VCaP (cell line): Measurements from ENCODE around the gene FAM200B.

ENCODE experiments used
- H3K27ac ChIP-seq: fragments of 450-650 bp; 2 replicates; pipeline ENCODE4 v1.5.1; 2017
- CTCF ChIP-seq: fragments of 450-650 bp; conservative IDR thresholded peaks from 2 replicates; pipeline ENCODE4 v1.5.1; 2017; ENCODE audit warnings: mild to moderate bottlenecking, moderate library complexity

The FAM200B gene

DNA sequence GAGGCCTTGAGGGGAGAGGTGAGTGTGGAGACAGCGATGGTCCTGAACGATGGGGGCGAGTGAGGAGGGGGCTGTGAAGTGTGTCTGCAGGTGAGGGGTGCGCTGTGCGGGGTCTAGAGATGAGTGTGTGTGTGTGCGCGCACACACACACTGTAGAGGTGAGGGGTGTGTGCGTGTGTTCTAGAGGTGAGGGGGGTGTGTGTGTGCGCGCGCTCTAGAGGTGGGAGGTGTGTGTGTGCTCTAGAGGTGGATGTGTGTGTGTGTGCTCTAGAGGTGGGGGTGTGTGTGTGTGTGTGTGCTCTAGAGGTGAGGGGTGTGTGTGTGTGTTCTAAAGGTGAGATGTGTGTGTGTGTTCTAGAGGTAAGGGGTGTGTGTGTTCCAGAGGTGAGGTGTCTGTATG is 21.8 kb downstream of the FAM200B start:
- no peak overlapping the region for H3K27ac ChIP-seq
- TF ChIP-seq CTCF = no peak

DNA sequence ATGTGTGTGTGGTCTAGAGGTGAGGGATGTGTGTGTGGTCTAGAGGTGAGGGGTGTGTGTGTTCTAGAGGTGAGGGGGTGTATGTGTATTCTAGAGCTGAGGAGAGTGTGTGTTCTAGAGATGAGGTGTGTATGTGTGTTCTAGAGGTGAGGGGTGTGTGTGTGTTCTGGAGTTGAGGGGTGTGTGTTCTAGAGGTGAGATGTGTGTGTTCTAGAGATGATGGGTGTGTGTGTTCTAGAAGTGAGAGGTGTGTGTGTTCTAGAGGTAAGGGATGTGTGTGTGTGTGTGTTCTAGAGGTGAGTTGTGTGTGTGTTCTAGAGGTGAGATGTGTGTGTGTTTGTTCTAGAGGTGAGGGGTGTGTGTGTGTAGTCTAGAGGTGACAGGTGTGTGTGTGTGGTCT is 22.5 kb downstream of the FAM200B start:
- H3K27ac ChIP-seq = no peak overlapping the region
- TF ChIP-seq CTCF = no peak

GRCh38 chr4:15706646-15707362 is 25.2 kb downstream of the FAM200B start:
- H3K27ac ChIP-seq = no peak overlapping the region
- no peak for TF ChIP-seq CTCF

- TF ChIP-seq CTCF = no peak
- no peak overlapping the region for H3K27ac ChIP-seq
These were observed 25.7 kb downstream of the FAM200B start for GRCh38 chr4:15707363-15707715.

DNA sequence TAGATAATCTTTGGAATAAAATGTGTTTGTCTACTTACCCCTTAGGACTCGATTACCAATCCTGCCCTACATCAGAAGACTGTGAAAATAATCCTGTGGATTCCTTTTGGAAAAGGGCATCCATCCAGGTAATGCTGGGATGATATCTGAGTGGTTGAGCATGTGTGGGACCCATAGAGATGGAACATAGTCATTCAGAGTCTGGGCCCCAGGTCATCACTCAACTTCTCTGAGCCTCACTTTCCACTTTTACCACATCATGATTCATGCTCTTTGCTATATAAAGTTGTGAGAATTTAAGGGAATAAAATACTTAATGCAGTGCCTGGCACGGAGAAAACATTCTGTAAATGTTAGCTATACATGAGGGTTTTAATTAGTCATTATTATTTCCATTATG is 30.1 kb downstream of the FAM200B start:
- TF ChIP-seq CTCF = no peak
- H3K27ac ChIP-seq = no peak overlapping the region

GRCh38 chr4:15712214-15712613 is 30.6 kb downstream of the FAM200B start:
- no peak for TF ChIP-seq CTCF
- H3K27ac ChIP-seq = no peak overlapping the region

- no peak overlapping the region for H3K27ac ChIP-seq
- TF ChIP-seq CTCF = no peak
These were observed 32.5 kb downstream of the FAM200B start for GRCh38 chr4:15714141-15714540.
